ENCODE measurements around the gene DPP6. TPM values are rescaled to one million over a fixed set of nuclear protein-coding genes. Genes with fewer than 3 reads are reported as not detected.
A peak's percentile ranks its signal among the peaks of the same experiment; 100 is the strongest.

Gene DPP6
- total RNA-seq, 4 donors from 2014 or later: 13.4 to 33.2 (median 26.8) TPM

DNA sequence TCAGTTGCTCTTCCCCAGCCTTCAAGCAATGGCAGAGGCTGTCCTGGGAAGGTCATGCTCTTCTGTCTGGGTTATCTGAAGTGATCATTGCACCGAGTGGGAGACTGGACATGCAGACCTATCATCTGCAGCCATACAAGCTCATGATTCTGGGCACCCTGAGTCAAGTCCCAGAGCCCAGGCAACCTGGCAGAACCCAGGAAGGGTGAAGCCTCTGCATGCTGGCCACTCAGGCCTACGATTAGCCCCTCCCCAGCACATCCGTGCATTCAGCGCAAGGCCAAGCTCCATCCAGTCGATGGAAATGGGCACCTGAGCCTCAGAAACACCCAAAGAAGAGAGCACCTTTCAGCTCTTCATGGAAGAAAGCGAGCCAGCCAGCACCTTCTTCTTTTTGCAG, 688.9 kb downstream of the DPP6 start:
- Histone ChIP-seq H3K4me3 (no peak overlapping the region), H3K27ac (replicated peaks in 1 of 4) (no peak overlapping the region), H3K9me3 (no peaks in the 10 kb centered on the region), H3K27me3 (no peaks in the 10 kb centered on the region), H3K36me3 (no peaks in the 10 kb centered on the region), H3K4me1 (peaks cover 0 to under 1% (median 0%) of the 10 kb centered on the region in 4 donors)
- WGBS: 80% methylated on average over 5 of the region's 6 CpGs
- no peak for DNase-seq (ENCODE audit: extremely low spot score)
- intact Hi-C loops (cut with DNase I): no loop called here
- TF ChIP-seq EP300 (IDR thresholded peaks at IDR 0.05) (no peak), POLR2AphosphoS5 (IDR thresholded peaks at IDR 0.05) (no peak), POLR2A (IDR thresholded peaks at IDR 0.05; ENCODE audit: low read depth) (no peak)
- TF ChIP-seq, protein P1, sequence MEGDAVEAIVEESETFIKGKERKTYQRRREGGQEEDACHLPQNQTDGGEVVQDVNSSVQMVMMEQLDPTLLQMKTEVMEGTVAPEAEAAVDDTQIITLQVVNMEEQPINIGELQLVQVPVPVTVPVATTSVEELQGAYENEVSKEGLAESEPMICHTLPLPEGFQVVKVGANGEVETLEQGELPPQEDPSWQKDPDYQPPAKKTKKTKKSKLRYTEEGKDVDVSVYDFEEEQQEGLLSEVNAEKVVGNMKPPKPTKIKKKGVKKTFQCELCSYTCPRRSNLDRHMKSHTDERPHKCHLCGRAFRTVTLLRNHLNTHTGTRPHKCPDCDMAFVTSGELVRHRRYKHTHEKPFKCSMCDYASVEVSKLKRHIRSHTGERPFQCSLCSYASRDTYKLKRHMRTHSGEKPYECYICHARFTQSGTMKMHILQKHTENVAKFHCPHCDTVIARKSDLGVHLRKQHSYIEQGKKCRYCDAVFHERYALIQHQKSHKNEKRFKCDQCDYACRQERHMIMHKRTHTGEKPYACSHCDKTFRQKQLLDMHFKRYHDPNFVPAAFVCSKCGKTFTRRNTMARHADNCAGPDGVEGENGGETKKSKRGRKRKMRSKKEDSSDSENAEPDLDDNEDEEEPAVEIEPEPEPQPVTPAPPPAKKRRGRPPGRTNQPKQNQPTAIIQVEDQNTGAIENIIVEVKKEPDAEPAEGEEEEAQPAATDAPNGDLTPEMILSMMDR (IDR thresholded peaks at IDR 0.05): no peak

- DNase-seq (ENCODE audit: extremely low spot score): no peak
- WGBS: 85% methylated on average over 5 of the region's 5 CpGs
These were observed 691.0 kb downstream of the DPP6 start for GRCh38 chr7:154743206-154743605.

GRCh38 chr7:154744256-154744860, 692.2 kb downstream of the DPP6 start:
- H3K4me3 ChIP-seq: no peak overlapping the region
- intact Hi-C loops (cut with DNase I): no loop called here
- 34% methylated on average over 15 of the region's 15 CpGs for WGBS
- no peaks in the 10 kb centered on the region for H3K36me3 ChIP-seq
- DNase-seq (ENCODE audit: extremely low spot score): no peak
- H3K27me3 ChIP-seq: no peaks in the 10 kb centered on the region
- H3K9me3 ChIP-seq: no peaks in the 10 kb centered on the region
- no peak for TF ChIP-seq POLR2AphosphoS5 (IDR thresholded peaks at IDR 0.05)
- TF ChIP-seq, protein P1 (IDR thresholded peaks at IDR 0.05): peak; percentile 52 to 59 (median 55)
- H3K4me1 ChIP-seq: peaks cover 0 to 11% (median 0%) of the 10 kb centered on the region in 4 donors
- H3K27ac ChIP-seq (replicated peaks in 1 of 4): no peak overlapping the region

More at GRCh38 chr7:154743206-154743605, 691.0 kb downstream of the DPP6 start:
- Histone ChIP-seq H3K4me3 (no peak overlapping the region), H3K27ac (replicated peaks in 1 of 4) (no peak overlapping the region), H3K36me3 (no peaks in the 10 kb centered on the region), H3K9me3 (no peaks in the 10 kb centered on the region), H3K27me3 (no peaks in the 10 kb centered on the region), H3K4me1 (peaks cover 0 to 11% (median 0%) of the 10 kb centered on the region in 4 donors)
- TF ChIP-seq, protein P1 (IDR thresholded peaks at IDR 0.05): no peak
- TF ChIP-seq POLR2AphosphoS5 (IDR thresholded peaks at IDR 0.05) (no peak), EP300 (IDR thresholded peaks at IDR 0.05) (no peak), POLR2A (IDR thresholded peaks at IDR 0.05; ENCODE audit: low read depth) (no peak)
- intact Hi-C loops (cut with DNase I): no loop called here

- Histone ChIP-seq H3K4me1 (peaks cover 0 to 11% (median 0%) of the 10 kb centered on the region in 4 donors), H3K9me3 (no peaks in the 10 kb centered on the region), H3K4me3 (no peak overlapping the region), H3K27me3 (no peaks in the 10 kb centered on the region), H3K36me3 (no peaks in the 10 kb centered on the region), H3K27ac (replicated peaks in 1 of 4) (no peak overlapping the region)
- TF ChIP-seq EP300 (IDR thresholded peaks at IDR 0.05): no peak
- TF ChIP-seq POLR2A (IDR thresholded peaks at IDR 0.05; ENCODE audit: low read depth): no peak
- TF ChIP-seq, protein P1 (IDR thresholded peaks at IDR 0.05): no peak
- TF ChIP-seq POLR2AphosphoS5 (IDR thresholded peaks at IDR 0.05): no peak
- intact Hi-C loops (cut with DNase I): no loop called here
- no peak for DNase-seq (ENCODE audit: extremely low spot score)
- 75% methylated on average over 3 of the region's 3 CpGs for WGBS
These were observed 692.7 kb downstream of the DPP6 start for GRCh38 chr7:154744861-154745258.
